GM12891 (cell line): ENCODE results near the gene FAM83G.

ENCODE experiments used
- PAX5 ChIP-seq: IDR thresholded peaks from 2 replicates; pipeline ENCODE4 v1.6.1; 2011; ENCODE audit warnings: low read length, moderate library complexity, mild to moderate bottlenecking; ENCODE audit not compliant: insufficient read depth, severe bottlenecking
- POLR2A ChIP-seq: IDR thresholded peaks from 2 replicates; pipeline ENCODE4 v1.6.1; 2011; ENCODE audit warnings: low read depth, low read length, control low read depth
- POLR2AphosphoS5 ChIP-seq: IDR thresholded peaks from 2 replicates; pipeline ENCODE4 v1.6.1; 2011; ENCODE audit warnings: low read depth, low read length, control low read depth
- TAF1 ChIP-seq: IDR thresholded peaks from 2 replicates; pipeline ENCODE4 v1.6.1; 2011; ENCODE audit warnings: low read depth, low read length, control low read depth

- TF ChIP-seq TAF1 (no peak), POLR2A (no peak), PAX5 (no peak), POLR2AphosphoS5 (no peak)
Observed at GRCh38 chr17:19022128-19022527, 17.6 kb upstream of the FAM83G start.
